Measurements from ENCODE around the gene OSBPL5.

- TF ChIP-seq CTCF (conservative IDR thresholded peaks at IDR 0.05; ENCODE audit: low read length) (no peak), EZH2phosphoT487 (IDR thresholded peaks at IDR 0.05; ENCODE audit: borderline replicate concordance, low read depth, low read length) (no peak)
These were observed 121.7 kb downstream of the OSBPL5 start for GRCh38 chr11:3043315-3043871.

Data from OCI-LY7 (cell line).